ENCODE data around the gene PZP.

The PZP gene

GRCh38 chr12:9103050-9103849, 104.9 kb downstream of the PZP start:
- peak; percentile 30 for DNase-seq (ENCODE audit: low spot score)

- DNase-seq (ENCODE audit: low spot score), result no peak
These were observed 107.0 kb downstream of the PZP start for GRCh38 chr12:9101018-9101687.

- DNase-seq (ENCODE audit: low spot score), result no peak
These were observed 108.5 kb downstream of the PZP start for GRCh38 chr12:9099552-9100190.
